SK-N-SH (cell line): Measurements from ENCODE around the gene JAZF1.

ENCODE experiments used
- EZH2phosphoT487 ChIP-seq: fragments of 200-600 bp; sonication (generic); IDR thresholded peaks from 2 replicates; pipeline ENCODE4 v1.6.1; 2017; ENCODE audit warnings: low read depth, mixed run types, mild to moderate bottlenecking, antibody characterized with exemption, moderate library complexity, borderline replicate concordance
- NFIC ChIP-seq: IDR thresholded peaks from 2 replicates; pipeline ENCODE4 v1.4.0; 2012; ENCODE audit warnings: borderline replicate concordance
- NRF1 ChIP-seq: IDR thresholded peaks from 2 replicates; pipeline ENCODE4 v1.6.1; 2012; ENCODE audit warnings: low read depth, mild to moderate bottlenecking, low read length
- RCOR1 ChIP-seq: fragments of 150-350 bp; IDR thresholded peaks from 2 replicates; pipeline ENCODE4 v1.6.1; 2017; ENCODE audit warnings: antibody characterized with exemption, low read length
- RXRA ChIP-seq: IDR thresholded peaks from 2 replicates; pipeline ENCODE4 v1.4.0; 2012; ENCODE audit warnings: low read depth, mild to moderate bottlenecking, borderline replicate concordance
- TAF1 ChIP-seq: IDR thresholded peaks from 2 replicates; pipeline ENCODE4 v1.6.1; 2012; ENCODE audit warnings: low read depth, mild to moderate bottlenecking, low read length, moderate library complexity, borderline replicate concordance
- TF ChIP-seq, protein P1 (sequence below): fragments of 200-600 bp; sonication (generic); IDR thresholded peaks from 2 replicates; pipeline ENCODE4 v1.6.1; 2017; ENCODE audit warnings: antibody characterized with exemption, mild to moderate bottlenecking, moderate library complexity
- TF ChIP-seq, protein P2 (sequence below): fragments of 150-350 bp; IDR thresholded peaks from 2 replicates; pipeline ENCODE4 v1.6.1; 2017; ENCODE audit warnings: antibody characterized with exemption, low read length, low read depth, borderline replicate concordance
- TF ChIP-seq, protein P3 (sequence below): IDR thresholded peaks from 2 replicates; pipeline ENCODE4 v1.4.0; 2012; ENCODE audit warnings: low read depth, borderline replicate concordance
- TF ChIP-seq, protein P4 (sequence below): IDR thresholded peaks from 2 replicates; pipeline ENCODE4 v1.6.1; 2012; ENCODE audit warnings: mild to moderate bottlenecking, low read depth, low read length, moderate library complexity

DNA sequence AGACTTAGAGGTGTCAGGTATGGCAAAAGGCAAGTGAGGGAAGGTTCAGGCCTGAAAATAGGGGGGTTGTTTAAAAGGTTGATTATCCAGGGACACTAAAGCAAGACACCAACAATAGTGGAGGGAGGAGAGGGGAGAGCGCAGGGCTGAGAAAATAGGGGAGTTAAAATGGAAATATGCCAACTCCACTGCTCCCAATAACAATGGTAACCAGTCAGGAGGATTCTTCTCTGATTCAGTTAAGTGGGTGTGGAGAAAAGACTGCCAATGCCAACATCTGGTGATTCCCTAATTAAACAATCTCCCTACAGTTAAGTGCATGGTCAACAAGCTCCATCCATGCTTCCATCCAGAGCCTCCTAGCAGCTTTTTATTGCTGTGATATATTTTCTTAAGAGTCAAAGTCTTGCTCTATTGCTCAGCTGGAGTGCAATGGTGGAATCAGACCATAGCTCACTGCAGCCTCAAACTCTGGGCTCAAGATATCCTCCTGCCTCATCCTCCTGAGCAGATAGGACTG, 183.3 kb downstream of the JAZF1 start:
- TF ChIP-seq NFIC (no peak), EZH2phosphoT487 (no peak), RXRA (no peak), NRF1 (no peak), RCOR1 (no peak), TAF1 (no peak)
- TF ChIP-seq, protein P1, sequence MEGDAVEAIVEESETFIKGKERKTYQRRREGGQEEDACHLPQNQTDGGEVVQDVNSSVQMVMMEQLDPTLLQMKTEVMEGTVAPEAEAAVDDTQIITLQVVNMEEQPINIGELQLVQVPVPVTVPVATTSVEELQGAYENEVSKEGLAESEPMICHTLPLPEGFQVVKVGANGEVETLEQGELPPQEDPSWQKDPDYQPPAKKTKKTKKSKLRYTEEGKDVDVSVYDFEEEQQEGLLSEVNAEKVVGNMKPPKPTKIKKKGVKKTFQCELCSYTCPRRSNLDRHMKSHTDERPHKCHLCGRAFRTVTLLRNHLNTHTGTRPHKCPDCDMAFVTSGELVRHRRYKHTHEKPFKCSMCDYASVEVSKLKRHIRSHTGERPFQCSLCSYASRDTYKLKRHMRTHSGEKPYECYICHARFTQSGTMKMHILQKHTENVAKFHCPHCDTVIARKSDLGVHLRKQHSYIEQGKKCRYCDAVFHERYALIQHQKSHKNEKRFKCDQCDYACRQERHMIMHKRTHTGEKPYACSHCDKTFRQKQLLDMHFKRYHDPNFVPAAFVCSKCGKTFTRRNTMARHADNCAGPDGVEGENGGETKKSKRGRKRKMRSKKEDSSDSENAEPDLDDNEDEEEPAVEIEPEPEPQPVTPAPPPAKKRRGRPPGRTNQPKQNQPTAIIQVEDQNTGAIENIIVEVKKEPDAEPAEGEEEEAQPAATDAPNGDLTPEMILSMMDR: no peak
- TF ChIP-seq, protein P2, sequence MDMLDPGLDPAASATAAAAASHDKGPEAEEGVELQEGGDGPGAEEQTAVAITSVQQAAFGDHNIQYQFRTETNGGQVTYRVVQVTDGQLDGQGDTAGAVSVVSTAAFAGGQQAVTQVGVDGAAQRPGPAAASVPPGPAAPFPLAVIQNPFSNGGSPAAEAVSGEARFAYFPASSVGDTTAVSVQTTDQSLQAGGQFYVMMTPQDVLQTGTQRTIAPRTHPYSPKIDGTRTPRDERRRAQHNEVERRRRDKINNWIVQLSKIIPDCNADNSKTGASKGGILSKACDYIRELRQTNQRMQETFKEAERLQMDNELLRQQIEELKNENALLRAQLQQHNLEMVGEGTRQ: no peak
- TF ChIP-seq, protein P3, sequence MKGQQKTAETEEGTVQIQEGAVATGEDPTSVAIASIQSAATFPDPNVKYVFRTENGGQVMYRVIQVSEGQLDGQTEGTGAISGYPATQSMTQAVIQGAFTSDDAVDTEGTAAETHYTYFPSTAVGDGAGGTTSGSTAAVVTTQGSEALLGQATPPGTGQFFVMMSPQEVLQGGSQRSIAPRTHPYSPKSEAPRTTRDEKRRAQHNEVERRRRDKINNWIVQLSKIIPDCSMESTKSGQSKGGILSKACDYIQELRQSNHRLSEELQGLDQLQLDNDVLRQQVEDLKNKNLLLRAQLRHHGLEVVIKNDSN: no peak
- TF ChIP-seq, protein P4, sequence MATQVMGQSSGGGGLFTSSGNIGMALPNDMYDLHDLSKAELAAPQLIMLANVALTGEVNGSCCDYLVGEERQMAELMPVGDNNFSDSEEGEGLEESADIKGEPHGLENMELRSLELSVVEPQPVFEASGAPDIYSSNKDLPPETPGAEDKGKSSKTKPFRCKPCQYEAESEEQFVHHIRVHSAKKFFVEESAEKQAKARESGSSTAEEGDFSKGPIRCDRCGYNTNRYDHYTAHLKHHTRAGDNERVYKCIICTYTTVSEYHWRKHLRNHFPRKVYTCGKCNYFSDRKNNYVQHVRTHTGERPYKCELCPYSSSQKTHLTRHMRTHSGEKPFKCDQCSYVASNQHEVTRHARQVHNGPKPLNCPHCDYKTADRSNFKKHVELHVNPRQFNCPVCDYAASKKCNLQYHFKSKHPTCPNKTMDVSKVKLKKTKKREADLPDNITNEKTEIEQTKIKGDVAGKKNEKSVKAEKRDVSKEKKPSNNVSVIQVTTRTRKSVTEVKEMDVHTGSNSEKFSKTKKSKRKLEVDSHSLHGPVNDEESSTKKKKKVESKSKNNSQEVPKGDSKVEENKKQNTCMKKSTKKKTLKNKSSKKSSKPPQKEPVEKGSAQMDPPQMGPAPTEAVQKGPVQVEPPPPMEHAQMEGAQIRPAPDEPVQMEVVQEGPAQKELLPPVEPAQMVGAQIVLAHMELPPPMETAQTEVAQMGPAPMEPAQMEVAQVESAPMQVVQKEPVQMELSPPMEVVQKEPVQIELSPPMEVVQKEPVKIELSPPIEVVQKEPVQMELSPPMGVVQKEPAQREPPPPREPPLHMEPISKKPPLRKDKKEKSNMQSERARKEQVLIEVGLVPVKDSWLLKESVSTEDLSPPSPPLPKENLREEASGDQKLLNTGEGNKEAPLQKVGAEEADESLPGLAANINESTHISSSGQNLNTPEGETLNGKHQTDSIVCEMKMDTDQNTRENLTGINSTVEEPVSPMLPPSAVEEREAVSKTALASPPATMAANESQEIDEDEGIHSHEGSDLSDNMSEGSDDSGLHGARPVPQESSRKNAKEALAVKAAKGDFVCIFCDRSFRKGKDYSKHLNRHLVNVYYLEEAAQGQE: no peak
